Liver (tissue), 9 donors: ENCODE measurements around the gene UBALD2. TPM values are rescaled to one million over a fixed set of nuclear protein-coding genes. Genes with fewer than 3 reads are reported as not detected.

ENCODE experiments used
- DNase-seq: peaks from one replicate; pipeline ENCODE4 v3.0.0-alpha.2; 2017; ENCODE audit warnings: low spot score
- H3K27ac ChIP-seq, 2 donors: one replicate each; pipeline ENCODE4 v1.7.0; 2013; ENCODE audit warnings: inconsistent platforms in 2 of 2, low read length in 2 of 2, control low read depth in 1 of 2, low read depth in 1 of 2, mild to moderate bottlenecking in 1 of 2
- H3K27me3 ChIP-seq, 4 donors: one replicate each; pipeline versions ENCODE4 v1.6.1 to v1.7.0; 2013; ENCODE audit warnings: low read length in 3 of 4, inconsistent platforms in 1 of 4, mild to moderate bottlenecking in 1 of 4, moderate library complexity in 1 of 4; ENCODE audit not compliant: control insufficient read depth in 4 of 4, insufficient read depth in 4 of 4
- H3K36me3 ChIP-seq, 4 donors: one replicate each; pipeline versions ENCODE4 v1.6.1 to v1.7.0; 2013; ENCODE audit warnings: low read length in 3 of 4, mild to moderate bottlenecking in 3 of 4, low read depth in 1 of 4, moderate library complexity in 1 of 4; ENCODE audit not compliant: control insufficient read depth in 4 of 4, insufficient read depth in 3 of 4
- H3K4me1 ChIP-seq, 4 donors: one replicate each; pipeline versions ENCODE4 v1.6.1 to v1.7.0; 2013; ENCODE audit warnings: low read length in 3 of 4, mild to moderate bottlenecking in 3 of 4, moderate library complexity in 1 of 4; ENCODE audit not compliant: control insufficient read depth in 4 of 4, insufficient read depth in 4 of 4
- H3K4me3 ChIP-seq, 3 donors: one replicate each; pipeline versions ENCODE4 v1.6.1 to v1.7.0; 2013; ENCODE audit warnings: low read length in 3 of 3, control low read depth in 1 of 3, low read depth in 1 of 3, mild to moderate bottlenecking in 1 of 3
- H3K9ac ChIP-seq, 2 donors: one replicate each; pipeline ENCODE4 v1.7.0; 2013; ENCODE audit warnings: low read length in 2 of 2, mild to moderate bottlenecking in 2 of 2, moderate library complexity in 2 of 2, control low read depth in 1 of 2, low read depth in 1 of 2
- H3K9me3 ChIP-seq, 4 donors: one replicate each; pipeline versions ENCODE4 v1.6.1 to v1.7.0; 2013; ENCODE audit warnings: low read length in 3 of 4; ENCODE audit not compliant: control insufficient read depth in 4 of 4
- EGR1 ChIP-seq, 2 donors: IDR thresholded peaks; 2 replicates each; pipeline ENCODE4 v1.6.1; 2016 to 2018; ENCODE audit warnings: antibody characterized with exemption in 2 of 2, low read depth in 2 of 2
- FOXA2 ChIP-seq: IDR thresholded peaks from 2 replicates; pipeline ENCODE4 v1.6.1; 2016; ENCODE audit warnings: antibody characterized with exemption
- GABPA ChIP-seq, 2 donors: IDR thresholded peaks in 1 of 2; conservative IDR thresholded peaks in 1 of 2; 2 replicates each; pipeline ENCODE4 v1.6.1; 2016; ENCODE audit warnings: antibody characterized with exemption in 2 of 2, mild to moderate bottlenecking in 1 of 2, moderate library complexity in 1 of 2
- HNF4A ChIP-seq, 2 donors: conservative IDR thresholded peaks; 2 replicates each; pipeline ENCODE4 v1.6.1; 2016; ENCODE audit warnings: antibody characterized with exemption in 2 of 2, mild to moderate bottlenecking in 2 of 2
- NR2F2 ChIP-seq: IDR thresholded peaks from 2 replicates; pipeline ENCODE4 v1.6.1; 2016; ENCODE audit warnings: antibody characterized with exemption
- RAD21 ChIP-seq, 2 donors: IDR thresholded peaks; 2 replicates each; pipeline ENCODE4 v1.6.1; 2016; ENCODE audit warnings: antibody characterized with exemption in 2 of 2, mild to moderate bottlenecking in 2 of 2
- SP1 ChIP-seq: IDR thresholded peaks from 2 replicates; pipeline ENCODE4 v1.6.1; 2018; ENCODE audit warnings: antibody characterized with exemption, mild to moderate bottlenecking
- TAF1 ChIP-seq: conservative IDR thresholded peaks from 2 replicates; pipeline ENCODE4 v1.6.1; 2016; ENCODE audit warnings: antibody characterized with exemption, mild to moderate bottlenecking
- ZBTB33 ChIP-seq: IDR thresholded peaks from 2 replicates; pipeline ENCODE4 v1.6.1; 2016; ENCODE audit warnings: antibody characterized with exemption
- WGBS: extraction: QIAGEN DNeasy Blood & Tissue Kit; methylation state at CpG from one replicate; pipeline ENCODE4 v1.1.7; 2013; 5-methylcytosine and 5-hydroxymethylcytosine counted together
- polyA plus RNA-seq, 2 donors: library from polyadenylated mRNA; stranded (reverse) in 1 of 2; unstranded in 1 of 2; fragments of 200-250 nt in 1 of 2; fragments of >200 nt in 1 of 2; fragmentation: Nextera tagmentation in 1 of 2; extraction: Ambion mirVana in 1 of 2; gene quantifications; one replicate each; pipeline versions ENCODE4 v1.2.1 to v1.2.3, GENCODE V29; 2013 to 2015
- total RNA-seq, 2 donors: library from RNA; depleted of rRNA; stranded (reverse); fragments of >200 nt; gene quantifications; one replicate each; pipeline ENCODE4 v1.2.3, GENCODE V29; 2014
- TF ChIP-seq, protein P1 (sequence below): IDR thresholded peaks from 2 replicates; pipeline ENCODE4 v1.6.1; 2016; ENCODE audit warnings: antibody characterized with exemption
- TF ChIP-seq, protein P2 (sequence below): fragments of 150-350 bp; IDR thresholded peaks from 2 replicates; pipeline ENCODE4 v1.5.1; 2017; ENCODE audit warnings: improper control_type of control experiment, low read depth, low read length; ENCODE audit not compliant: missing input control
- TF ChIP-seq, protein P3 (sequence below): IDR thresholded peaks from 2 replicates; pipeline ENCODE4 v1.6.1; 2016; ENCODE audit warnings: antibody characterized with exemption
- donor health status: healthy.
- donor health status: healthy.
- donor health status: healthy.
- donor health status: healthy.
- donor health status: healthy.

UBALD2 gene
- total and polyA plus RNA-seq, 4 donors = 1.4 to 6.5 (median 3.6) TPM

- H3K9ac ChIP-seq = no peak overlapping the region
- H3K36me3 ChIP-seq = peaks cover 0 to 25% (median 4%) of the 10 kb centered on the region in 4 donors
- no peak for TF ChIP-seq FOXA2
- TF ChIP-seq, protein P1, sequence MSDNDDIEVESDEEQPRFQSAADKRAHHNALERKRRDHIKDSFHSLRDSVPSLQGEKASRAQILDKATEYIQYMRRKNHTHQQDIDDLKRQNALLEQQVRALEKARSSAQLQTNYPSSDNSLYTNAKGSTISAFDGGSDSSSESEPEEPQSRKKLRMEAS = no peak
- TF ChIP-seq NR2F2 = no peak
- no peak for TF ChIP-seq HNF4A (conservative IDR thresholded peaks at IDR 0.05)
- TF ChIP-seq GABPA (IDR thresholded peaks at IDR 0.05 in 1 of 2, conservative IDR thresholded peaks at IDR 0.05 in 1 of 2) = no peak
- no peak for TF ChIP-seq TAF1
- 82% methylated on average over 7 of the region's 7 CpGs for WGBS
- no peak for DNase-seq
- no peaks in the 10 kb centered on the region for H3K27me3 ChIP-seq
- no peaks in the 10 kb centered on the region for H3K9me3 ChIP-seq
- H3K4me1 ChIP-seq = no peaks in the 10 kb centered on the region
- no peak overlapping the region for H3K27ac ChIP-seq
- no peak overlapping the region for H3K4me3 ChIP-seq
These were observed 28.0 kb downstream of the UBALD2 start for GRCh38 chr17:76293106-76293505.

DNA sequence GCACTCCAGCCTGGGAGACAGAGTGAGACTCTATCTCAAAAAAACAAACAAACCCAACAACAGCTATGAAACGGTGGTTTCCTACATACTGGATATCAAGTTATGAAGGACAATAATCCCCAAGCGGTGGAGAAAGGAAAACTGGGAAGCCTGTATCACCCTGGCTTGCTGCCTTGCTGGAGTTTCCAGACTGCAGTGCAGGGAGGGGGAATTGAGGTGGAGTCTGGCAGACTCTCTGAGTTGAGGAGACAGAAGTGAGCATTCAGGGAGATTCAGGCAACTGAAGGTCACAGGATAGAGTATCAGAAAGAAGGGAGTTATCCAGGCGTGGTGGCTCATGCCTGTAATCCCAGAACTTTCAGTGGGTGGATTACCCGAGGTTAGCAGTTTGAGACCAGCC is 31.0 kb downstream of the UBALD2 start:
- Histone ChIP-seq H3K27me3 (no peaks in the 10 kb centered on the region), H3K9ac (no peak overlapping the region), H3K9me3 (no peaks in the 10 kb centered on the region), H3K36me3 (peaks cover 0 to 18% (median 2%) of the 10 kb centered on the region in 4 donors), H3K4me1 (no peaks in the 10 kb centered on the region), H3K4me3 (no peak overlapping the region), H3K27ac (no peak overlapping the region)
- 78% methylated on average over 4 of the region's 4 CpGs for WGBS
- no peak for TF ChIP-seq FOXA2
- TF ChIP-seq RAD21 (IDR thresholded peaks at IDR 0.05) = no peak
- TF ChIP-seq SP1 = no peak
- DNase-seq = no peak

GRCh38 chr17:76296889-76297288 is 31.7 kb downstream of the UBALD2 start:
- DNase-seq = no peak
- H3K4me3 ChIP-seq = no peak overlapping the region
- no peak for TF ChIP-seq TAF1
- TF ChIP-seq, protein P2, sequence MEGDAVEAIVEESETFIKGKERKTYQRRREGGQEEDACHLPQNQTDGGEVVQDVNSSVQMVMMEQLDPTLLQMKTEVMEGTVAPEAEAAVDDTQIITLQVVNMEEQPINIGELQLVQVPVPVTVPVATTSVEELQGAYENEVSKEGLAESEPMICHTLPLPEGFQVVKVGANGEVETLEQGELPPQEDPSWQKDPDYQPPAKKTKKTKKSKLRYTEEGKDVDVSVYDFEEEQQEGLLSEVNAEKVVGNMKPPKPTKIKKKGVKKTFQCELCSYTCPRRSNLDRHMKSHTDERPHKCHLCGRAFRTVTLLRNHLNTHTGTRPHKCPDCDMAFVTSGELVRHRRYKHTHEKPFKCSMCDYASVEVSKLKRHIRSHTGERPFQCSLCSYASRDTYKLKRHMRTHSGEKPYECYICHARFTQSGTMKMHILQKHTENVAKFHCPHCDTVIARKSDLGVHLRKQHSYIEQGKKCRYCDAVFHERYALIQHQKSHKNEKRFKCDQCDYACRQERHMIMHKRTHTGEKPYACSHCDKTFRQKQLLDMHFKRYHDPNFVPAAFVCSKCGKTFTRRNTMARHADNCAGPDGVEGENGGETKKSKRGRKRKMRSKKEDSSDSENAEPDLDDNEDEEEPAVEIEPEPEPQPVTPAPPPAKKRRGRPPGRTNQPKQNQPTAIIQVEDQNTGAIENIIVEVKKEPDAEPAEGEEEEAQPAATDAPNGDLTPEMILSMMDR = no peak
- TF ChIP-seq EGR1 (IDR thresholded peaks at IDR 0.05; ENCODE audit: low read depth in 2 of 2) = no peak
- TF ChIP-seq, protein P3, sequence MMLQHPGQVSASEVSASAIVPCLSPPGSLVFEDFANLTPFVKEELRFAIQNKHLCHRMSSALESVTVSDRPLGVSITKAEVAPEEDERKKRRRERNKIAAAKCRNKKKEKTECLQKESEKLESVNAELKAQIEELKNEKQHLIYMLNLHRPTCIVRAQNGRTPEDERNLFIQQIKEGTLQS = no peak
- TF ChIP-seq ZBTB33 = no peak
- 92% methylated on average over 5 of the region's 5 CpGs for WGBS
- no peaks in the 10 kb centered on the region for H3K9me3 ChIP-seq
- peaks cover 0 to 12% (median 2%) of the 10 kb centered on the region in 4 donors for H3K36me3 ChIP-seq
- H3K27me3 ChIP-seq = no peaks in the 10 kb centered on the region
- no peak overlapping the region for H3K9ac ChIP-seq
- no peak overlapping the region for H3K27ac ChIP-seq
- no peaks in the 10 kb centered on the region for H3K4me1 ChIP-seq
